Hepatocyte (in vitro differentiated cells): ENCODE data around the gene MGAT5B. TPM values are rescaled to one million over a fixed set of nuclear protein-coding genes. Genes with fewer than 3 reads are reported as not detected.
A peak's percentile ranks its signal among the peaks of the same experiment; 100 is the strongest.

Source experiments
- DNase-seq: peaks from one replicate; pipeline ENCODE4 v3.0.0-alpha.2; 2016; ENCODE audit warnings: low spot score
- H2AFZ ChIP-seq: fragments of 200-600 bp; sonication (generic); 2 replicates; pipeline ENCODE4 v1.6.0; 2016; ENCODE audit warnings: antibody characterized with exemption, mild to moderate bottlenecking
- H3K27ac ChIP-seq: fragments of 200-600 bp; sonication (generic); 2 replicates; pipeline ENCODE4 v1.5.1; 2016; ENCODE audit warnings: mild to moderate bottlenecking
- H3K27me3 ChIP-seq: fragments of 200-600 bp; sonication (generic); 2 replicates; pipeline ENCODE4 v1.6.1; 2016
- H3K36me3 ChIP-seq: fragments of 200-600 bp; sonication (generic); replicated peaks from 2 replicates; pipeline ENCODE4 v1.5.1; 2016; ENCODE audit warnings: low read depth; ENCODE audit not compliant: insufficient read depth
- H3K4me1 ChIP-seq: fragments of 200-600 bp; sonication (generic); 2 replicates; pipeline ENCODE4 v1.5.1; 2016; ENCODE audit warnings: mild to moderate bottlenecking, moderate library complexity; ENCODE audit not compliant: insufficient read depth
- H3K4me2 ChIP-seq: fragments of 200-600 bp; sonication (generic); 2 replicates; pipeline ENCODE4 v1.6.0; 2016
- H3K4me3 ChIP-seq: fragments of 200-600 bp; sonication (generic); 2 replicates; pipeline ENCODE4 v1.5.1; 2016; ENCODE audit warnings: mild to moderate bottlenecking
- H3K79me2 ChIP-seq: fragments of 200-600 bp; sonication (generic); 2 replicates; pipeline ENCODE4 v1.6.0; 2017; ENCODE audit warnings: mild to moderate bottlenecking
- H3K9me2 ChIP-seq: fragments of 200-600 bp; sonication (generic); replicated peaks from 2 replicates; pipeline ENCODE4 v1.6.0; 2017; ENCODE audit warnings: mild to moderate bottlenecking; ENCODE audit not compliant: insufficient read depth
- H3K9me3 ChIP-seq: fragments of 200-600 bp; sonication (generic); 2 replicates; pipeline ENCODE4 v1.5.1; 2016; ENCODE audit warnings: low read depth, mild to moderate bottlenecking
- H4K20me1 ChIP-seq: fragments of 200-600 bp; sonication (generic); 2 replicates; pipeline ENCODE4 v1.6.0; 2016; ENCODE audit warnings: mild to moderate bottlenecking; ENCODE audit not compliant: insufficient read depth, poor library complexity, severe bottlenecking
- CTCF ChIP-seq: fragments of 200-600 bp; sonication (generic); IDR thresholded peaks from 2 replicates; pipeline ENCODE4 v1.5.1; 2016; ENCODE audit warnings: antibody characterized with exemption, mild to moderate bottlenecking; ENCODE audit not compliant: poor library complexity
- EZH2 ChIP-seq: fragments of 200-600 bp; sonication (generic); IDR thresholded peaks from 2 replicates; pipeline ENCODE4 v1.6.1; 2016; ENCODE audit warnings: antibody characterized with exemption, mild to moderate bottlenecking, borderline replicate concordance
- EZH2phosphoT487 ChIP-seq: fragments of 200-600 bp; sonication (generic); IDR thresholded peaks from one replicate; pipeline ENCODE4 v1.6.1; 2018; ENCODE audit warnings: antibody characterized with exemption, mild to moderate bottlenecking, low read depth, moderate library complexity; ENCODE audit not compliant: unreplicated experiment, severe bottlenecking
- WGBS: methylation state at CpG from one replicate; pipeline ENCODE4 v1.1.6; 2016; ENCODE audit warnings: low lambda C conversion rate; ENCODE audit errors: missing lambda C conversion rate; 5-methylcytosine and 5-hydroxymethylcytosine counted together
- polyA plus RNA-seq: library from polyadenylated mRNA; unstranded; fragments of >200 nt; fragmentation: Nextera tagmentation; extraction: Ambion mirVana; gene quantifications from 2 replicates; pipeline ENCODE4 v1.2.1, GENCODE V29; 2016
- total RNA-seq: library from RNA; depleted of rRNA; stranded (reverse); fragments of >200 nt; gene quantifications from 2 replicates; pipeline ENCODE4 v1.2.3, GENCODE V29; 2014

MGAT5B gene
- total and polyA plus RNA-seq, 2 experiments from 2014 or later, result 0.89 to 1.1 TPM

GRCh38 chr17:76868669-76869495 is 678 bp downstream of the MGAT5B start:
- Histone ChIP-seq H3K27me3 (peaks cover 35% of the 10 kb centered on the region), H3K4me2 (peak overlapping the region; percentile 80), H3K9me3 (no peaks in the 10 kb centered on the region), H2AFZ (no peak overlapping the region), H3K4me3 (no peak overlapping the region), H3K27ac (no peak overlapping the region), H3K9me2 (no peaks in the 10 kb centered on the region), H4K20me1 (no peaks in the 10 kb centered on the region), H3K36me3 (no peaks in the 10 kb centered on the region), H3K79me2 (no peaks in the 10 kb centered on the region), H3K4me1 (peaks cover 5% of the 10 kb centered on the region)
- TF ChIP-seq CTCF, result no peak
- TF ChIP-seq EZH2, result peak; percentile 87
- peak; percentile 96 for TF ChIP-seq EZH2phosphoT487
- DNase-seq, result peak; percentile 22
- WGBS, result 5% methylated on average over 40 of the region's 84 CpGs

GRCh38 chr17:76869496-76870376 is 1.5 kb downstream of the MGAT5B start:
- Histone ChIP-seq H2AFZ (no peak overlapping the region), H3K9me2 (no peaks in the 10 kb centered on the region), H3K9me3 (no peaks in the 10 kb centered on the region), H3K79me2 (no peaks in the 10 kb centered on the region), H3K4me3 (no peak overlapping the region), H4K20me1 (no peaks in the 10 kb centered on the region), H3K36me3 (no peaks in the 10 kb centered on the region), H3K27me3 (peaks cover 35% of the 10 kb centered on the region), H3K27ac (no peak overlapping the region), H3K4me2 (peak overlapping the region; percentile 80), H3K4me1 (peaks cover 5% of the 10 kb centered on the region)
- no peak for DNase-seq
- TF ChIP-seq CTCF, result no peak
- peak; percentile 85 for TF ChIP-seq EZH2
- peak; percentile 88 for TF ChIP-seq EZH2phosphoT487
- 3% methylated on average over 24 of the region's 80 CpGs for WGBS

GRCh38 chr17:76870377-76870714 is 2.1 kb downstream of the MGAT5B start:
- peaks cover 35% of the 10 kb centered on the region for H3K27me3 ChIP-seq
- DNase-seq, result peak; percentile 41

More at GRCh38 chr17:76870377-76870714, 2.1 kb downstream of the MGAT5B start:
- WGBS, result 14% methylated on average over 10 of the region's 16 CpGs
- no peak overlapping the region for H3K4me3 ChIP-seq
- H3K27ac ChIP-seq, result no peak overlapping the region
- TF ChIP-seq EZH2phosphoT487, result no peak
- TF ChIP-seq EZH2, result no peak
- no peak for TF ChIP-seq CTCF
- peak overlapping the region; percentile 80 for H3K4me2 ChIP-seq
- H3K4me1 ChIP-seq, result peaks cover 5% of the 10 kb centered on the region
- no peak overlapping the region for H2AFZ ChIP-seq
- no peaks in the 10 kb centered on the region for H4K20me1 ChIP-seq
- no peaks in the 10 kb centered on the region for H3K79me2 ChIP-seq
- no peaks in the 10 kb centered on the region for H3K9me2 ChIP-seq
- H3K9me3 ChIP-seq, result no peaks in the 10 kb centered on the region
- no peaks in the 10 kb centered on the region for H3K36me3 ChIP-seq
